ENCODE results near the gene TEX53. TPM values are rescaled to one million over a fixed set of nuclear protein-coding genes. Genes with fewer than 3 reads are reported as not detected.

TEX53 gene
- total RNA-seq, 1 experiment from 2014 or later = not detected

GRCh38 chr9:114688379-114688778 lies 30.8 kb upstream of the TEX53 start:
- CTCF ChIA-PET = no interaction called here
- no TSS peak for BruUV-seq (replicated peaks)

GRCh38 chr9:114687034-114687433 lies 29.4 kb upstream of the TEX53 start:
- POLR2A ChIA-PET = no interaction called here

More at GRCh38 chr9:114688379-114688778, 30.8 kb upstream of the TEX53 start:
- no peak overlapping the region for H3K4me2 ChIP-seq (ENCODE audit: low read length)
- no peaks in the 10 kb centered on the region for H3K36me3 ChIP-seq (ENCODE audit: control insufficient read depth in 1 of 2, insufficient read depth in 2 of 2, low read length in 2 of 2)
- intact Hi-C loops (cut with micrococcal nuclease) = no loop called here
- H3K79me2 ChIP-seq (ENCODE audit: insufficient read depth, low read length) = no peaks in the 10 kb centered on the region
- no peaks in the 10 kb centered on the region for H3K9me2 ChIP-seq (ENCODE audit: insufficient read depth)
- H3K4me1 ChIP-seq (ENCODE audit: control insufficient read depth in 1 of 2, insufficient read depth in 2 of 2, low read length in 2 of 2) = peaks cover 16 to 31% of the 10 kb centered on the region in 2 experiments
- no peak overlapping the region for H2AFZ ChIP-seq (ENCODE audit: low read depth, low read length, poor library complexity, severe bottlenecking)
- H3K27me3 ChIP-seq (ENCODE audit: insufficient read depth, low read length) = peaks cover 2% of the 10 kb centered on the region; the same call in 1 of the 2 replicates
- no peak for TF ChIP-seq TCF7L2 (IDR thresholded peaks at IDR 0.05; ENCODE audit: borderline replicate concordance, extremely low read depth, insufficient read depth, insufficient read length)
- no peak overlapping the region for H3K9ac ChIP-seq (ENCODE audit: low read length)
- ATAC-seq (no peak), DNase-seq (ENCODE audit: low read depth, low spot score) (no peak)
- no peaks in the 10 kb centered on the region for H3K9me3 ChIP-seq (ENCODE audit: control insufficient read depth in 1 of 2, insufficient read depth in 1 of 2, low read depth in 1 of 2, low read length in 2 of 2)
- no peak overlapping the region for H3K4me3 ChIP-seq (replicated peaks in 1 of 2; ENCODE audit: low read depth in 1 of 2, low read length in 2 of 2)
- ChIA-PET POLR2A (no interaction called here), RAD21 (ENCODE audit: low non-redundant PET in 1 of 2, low total read pairs in 2 of 2, uncharacterized antibody in 2 of 2, unreplicated experiment in 2 of 2) (no interaction called here)
- no peaks in the 10 kb centered on the region for H4K20me1 ChIP-seq (ENCODE audit: insufficient read depth)
- no peak overlapping the region for H3K27ac ChIP-seq (ENCODE audit: low read depth, low read length)

More at GRCh38 chr9:114687034-114687433, 29.4 kb upstream of the TEX53 start:
- no peaks in the 10 kb centered on the region for H3K36me3 ChIP-seq (ENCODE audit: control insufficient read depth in 1 of 2, insufficient read depth in 2 of 2, low read length in 2 of 2)
- H3K9ac ChIP-seq (ENCODE audit: low read length) = no peak overlapping the region
- BruUV-seq (replicated peaks) = no TSS peak
- H3K4me1 ChIP-seq (ENCODE audit: control insufficient read depth in 1 of 2, insufficient read depth in 2 of 2, low read length in 2 of 2) = peaks cover 16 to 20% of the 10 kb centered on the region in 2 experiments
- H3K27ac ChIP-seq (ENCODE audit: low read depth, low read length) = no peak overlapping the region
- H3K27me3 ChIP-seq (ENCODE audit: insufficient read depth, low read length) = no peaks in the 10 kb centered on the region
- no peak overlapping the region for H2AFZ ChIP-seq (ENCODE audit: low read depth, low read length, poor library complexity, severe bottlenecking)
- H3K9me3 ChIP-seq (ENCODE audit: control insufficient read depth in 1 of 2, insufficient read depth in 1 of 2, low read depth in 1 of 2, low read length in 2 of 2) = no peaks in the 10 kb centered on the region
- ChIA-PET CTCF (no interaction called here), RAD21 (ENCODE audit: low non-redundant PET in 1 of 2, low total read pairs in 2 of 2, uncharacterized antibody in 2 of 2, unreplicated experiment in 2 of 2) (no interaction called here)
- H3K9me2 ChIP-seq (ENCODE audit: insufficient read depth) = no peaks in the 10 kb centered on the region
- DNase-seq (ENCODE audit: low read depth, low spot score) (no peak), ATAC-seq (no peak)
- no peak overlapping the region for H3K4me2 ChIP-seq (ENCODE audit: low read length)
- no peak overlapping the region for H3K4me3 ChIP-seq (replicated peaks in 1 of 2; ENCODE audit: low read depth in 1 of 2, low read length in 2 of 2)
- TF ChIP-seq EGR1 (IDR thresholded peaks at IDR 0.05; ENCODE audit: low read depth) (no peak), CEBPB (IDR thresholded peaks at IDR 0.05; ENCODE audit: low read depth) (no peak), POLR2A (IDR thresholded peaks at IDR 0.05; ENCODE audit: borderline replicate concordance, extremely low read depth, insufficient read depth, insufficient read length) (no peak), POLR2AphosphoS5 (IDR thresholded peaks at IDR 0.05; ENCODE audit: low read depth, low read length) (no peak), ZBTB33 (IDR thresholded peaks at IDR 0.05; ENCODE audit: extremely low read depth, insufficient replicate concordance, low read length) (no peak)
- no peaks in the 10 kb centered on the region for H3K79me2 ChIP-seq (ENCODE audit: insufficient read depth, low read length)
- intact Hi-C loops (cut with micrococcal nuclease) = no loop called here
- H4K20me1 ChIP-seq (ENCODE audit: insufficient read depth) = no peaks in the 10 kb centered on the region
